Measurements from ENCODE around the gene PELO.

PELO gene

GRCh38 chr5:52822437-52822836, 34.7 kb downstream of the PELO start:
- ATAC-seq, result no peak
- TF ChIP-seq PATZ1 (CRISPR knock-in tag; IDR thresholded peaks at IDR 0.05; ENCODE audit: borderline replicate concordance) (no peak), ZFP30 (CRISPR knock-in tag; IDR thresholded peaks at IDR 0.05) (no peak), SNAI2 (CRISPR knock-in tag; IDR thresholded peaks at IDR 0.05) (no peak)

- ATAC-seq, result no peak
- TF ChIP-seq TOX (CRISPR knock-in tag; IDR thresholded peaks at IDR 0.05; ENCODE audit: borderline replicate concordance) (no peak), RARB (CRISPR knock-in tag; IDR thresholded peaks at IDR 0.05) (no peak), SNAI2 (CRISPR knock-in tag; IDR thresholded peaks at IDR 0.05) (no peak), PATZ1 (CRISPR knock-in tag; IDR thresholded peaks at IDR 0.05; ENCODE audit: borderline replicate concordance) (no peak), ESRRG (CRISPR knock-in tag; IDR thresholded peaks at IDR 0.05) (no peak), ZFP3 (CRISPR knock-in tag; IDR thresholded peaks at IDR 0.05) (no peak), OSR1 (CRISPR knock-in tag; IDR thresholded peaks at IDR 0.05) (no peak), ARNTL (CRISPR knock-in tag; IDR thresholded peaks at IDR 0.05; ENCODE audit: borderline replicate concordance, low read depth) (no peak), TSHZ2 (CRISPR knock-in tag; IDR thresholded peaks at IDR 0.05) (no peak), POU6F1 (CRISPR knock-in tag; IDR thresholded peaks at IDR 0.05; ENCODE audit: borderline replicate concordance, low read depth) (no peak), GLIS3 (CRISPR knock-in tag; IDR thresholded peaks at IDR 0.05) (no peak), PPARA (CRISPR knock-in tag; IDR thresholded peaks at IDR 0.05; ENCODE audit: borderline replicate concordance) (no peak), ISL1 (CRISPR knock-in tag; IDR thresholded peaks at IDR 0.05) (no peak), BACH2 (CRISPR knock-in tag; IDR thresholded peaks at IDR 0.05; ENCODE audit: borderline replicate concordance) (no peak), ZC3H10 (CRISPR knock-in tag; IDR thresholded peaks at IDR 0.05) (no peak), CREB5 (CRISPR knock-in tag; IDR thresholded peaks at IDR 0.05; ENCODE audit: low read depth) (no peak), ZNF70 (CRISPR knock-in tag; IDR thresholded peaks at IDR 0.05) (no peak), ZNF565 (CRISPR knock-in tag; conservative IDR thresholded peaks at IDR 0.05; ENCODE audit: low read depth) (no peak), TCF4 (CRISPR knock-in tag; IDR thresholded peaks at IDR 0.05; ENCODE audit: borderline replicate concordance) (no peak)
Measured at GRCh38 chr5:52824827-52825226, 37.1 kb downstream of the PELO start.

- no peak for ATAC-seq
- TF ChIP-seq RARB (CRISPR knock-in tag; IDR thresholded peaks at IDR 0.05), result no peak
- no peak for TF ChIP-seq CSRNP3 (CRISPR knock-in tag; IDR thresholded peaks at IDR 0.05)
- no peak for TF ChIP-seq TCF4 (CRISPR knock-in tag; IDR thresholded peaks at IDR 0.05; ENCODE audit: borderline replicate concordance)
- TF ChIP-seq ZNF70 (CRISPR knock-in tag; IDR thresholded peaks at IDR 0.05), result no peak
- TF ChIP-seq TOX (CRISPR knock-in tag; IDR thresholded peaks at IDR 0.05; ENCODE audit: borderline replicate concordance), result no peak
- TF ChIP-seq ZC3H10 (CRISPR knock-in tag; IDR thresholded peaks at IDR 0.05), result no peak
- no peak for TF ChIP-seq GLIS3 (CRISPR knock-in tag; IDR thresholded peaks at IDR 0.05)
Measured at GRCh38 chr5:52825826-52826225, 38.1 kb downstream of the PELO start.
